ENCODE measurements around the gene RASA3. TPM values are rescaled to one million over a fixed set of nuclear protein-coding genes. Genes with fewer than 3 reads are reported as not detected.

RASA3 gene
- total RNA-seq, 1 experiment from 2014 or later: 18.6 TPM

DNA sequence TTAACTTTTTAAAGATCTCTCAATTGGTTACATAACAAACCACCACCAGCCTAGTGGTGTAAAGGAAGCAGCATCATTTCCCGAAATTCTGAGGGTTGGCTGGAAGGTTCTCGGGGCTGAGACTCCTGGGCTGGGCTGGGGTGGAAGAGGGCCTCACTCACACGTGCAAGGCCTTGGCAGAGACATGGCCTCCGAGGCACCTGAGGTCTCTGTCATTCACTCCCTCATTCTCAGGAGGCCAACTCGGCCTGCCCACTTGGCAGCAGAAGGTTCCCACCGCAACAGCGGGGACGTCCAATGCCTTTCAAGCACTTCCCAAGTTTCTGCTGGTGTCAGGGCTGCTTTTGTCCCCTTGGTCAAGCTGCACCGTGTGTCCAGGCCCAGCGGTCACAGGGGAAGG lies 18.6 kb upstream of the RASA3 start (continued):
- TF ChIP-seq, protein P1, sequence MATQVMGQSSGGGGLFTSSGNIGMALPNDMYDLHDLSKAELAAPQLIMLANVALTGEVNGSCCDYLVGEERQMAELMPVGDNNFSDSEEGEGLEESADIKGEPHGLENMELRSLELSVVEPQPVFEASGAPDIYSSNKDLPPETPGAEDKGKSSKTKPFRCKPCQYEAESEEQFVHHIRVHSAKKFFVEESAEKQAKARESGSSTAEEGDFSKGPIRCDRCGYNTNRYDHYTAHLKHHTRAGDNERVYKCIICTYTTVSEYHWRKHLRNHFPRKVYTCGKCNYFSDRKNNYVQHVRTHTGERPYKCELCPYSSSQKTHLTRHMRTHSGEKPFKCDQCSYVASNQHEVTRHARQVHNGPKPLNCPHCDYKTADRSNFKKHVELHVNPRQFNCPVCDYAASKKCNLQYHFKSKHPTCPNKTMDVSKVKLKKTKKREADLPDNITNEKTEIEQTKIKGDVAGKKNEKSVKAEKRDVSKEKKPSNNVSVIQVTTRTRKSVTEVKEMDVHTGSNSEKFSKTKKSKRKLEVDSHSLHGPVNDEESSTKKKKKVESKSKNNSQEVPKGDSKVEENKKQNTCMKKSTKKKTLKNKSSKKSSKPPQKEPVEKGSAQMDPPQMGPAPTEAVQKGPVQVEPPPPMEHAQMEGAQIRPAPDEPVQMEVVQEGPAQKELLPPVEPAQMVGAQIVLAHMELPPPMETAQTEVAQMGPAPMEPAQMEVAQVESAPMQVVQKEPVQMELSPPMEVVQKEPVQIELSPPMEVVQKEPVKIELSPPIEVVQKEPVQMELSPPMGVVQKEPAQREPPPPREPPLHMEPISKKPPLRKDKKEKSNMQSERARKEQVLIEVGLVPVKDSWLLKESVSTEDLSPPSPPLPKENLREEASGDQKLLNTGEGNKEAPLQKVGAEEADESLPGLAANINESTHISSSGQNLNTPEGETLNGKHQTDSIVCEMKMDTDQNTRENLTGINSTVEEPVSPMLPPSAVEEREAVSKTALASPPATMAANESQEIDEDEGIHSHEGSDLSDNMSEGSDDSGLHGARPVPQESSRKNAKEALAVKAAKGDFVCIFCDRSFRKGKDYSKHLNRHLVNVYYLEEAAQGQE (IDR thresholded peaks at IDR 0.05; ENCODE audit: low read depth): no peak
- TF ChIP-seq, protein P2, sequence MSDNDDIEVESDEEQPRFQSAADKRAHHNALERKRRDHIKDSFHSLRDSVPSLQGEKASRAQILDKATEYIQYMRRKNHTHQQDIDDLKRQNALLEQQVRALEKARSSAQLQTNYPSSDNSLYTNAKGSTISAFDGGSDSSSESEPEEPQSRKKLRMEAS (IDR thresholded peaks at IDR 0.05): no peak
- TF ChIP-seq ZNF274 (IDR thresholded peaks at IDR 0.05; ENCODE audit: low read depth, low read length): no peak
- no peak for TF ChIP-seq POLR2A (IDR thresholded peaks at IDR 0.05; ENCODE audit: borderline replicate concordance, extremely low read depth, insufficient read depth, insufficient read length)
- TF ChIP-seq EZH2 (IDR thresholded peaks at IDR 0.05): no peak
- TF ChIP-seq RAD21 (IDR thresholded peaks at IDR 0.05; ENCODE audit: low read depth): no peak
- TF ChIP-seq EGR1 (IDR thresholded peaks at IDR 0.05; ENCODE audit: low read depth): no peak
- no peak for TF ChIP-seq POLR2AphosphoS5 (IDR thresholded peaks at IDR 0.05; ENCODE audit: low read depth, low read length)
- no peak for TF ChIP-seq YY1 (IDR thresholded peaks at IDR 0.05; ENCODE audit: extremely low read depth, insufficient replicate concordance, low read depth, low read length)
- TF ChIP-seq FOSL1 (IDR thresholded peaks at IDR 0.05; ENCODE audit: low read depth): no peak
- TF ChIP-seq ELF1 (IDR thresholded peaks at IDR 0.05; ENCODE audit: borderline replicate concordance, low read depth): no peak
- TF ChIP-seq, protein P3, sequence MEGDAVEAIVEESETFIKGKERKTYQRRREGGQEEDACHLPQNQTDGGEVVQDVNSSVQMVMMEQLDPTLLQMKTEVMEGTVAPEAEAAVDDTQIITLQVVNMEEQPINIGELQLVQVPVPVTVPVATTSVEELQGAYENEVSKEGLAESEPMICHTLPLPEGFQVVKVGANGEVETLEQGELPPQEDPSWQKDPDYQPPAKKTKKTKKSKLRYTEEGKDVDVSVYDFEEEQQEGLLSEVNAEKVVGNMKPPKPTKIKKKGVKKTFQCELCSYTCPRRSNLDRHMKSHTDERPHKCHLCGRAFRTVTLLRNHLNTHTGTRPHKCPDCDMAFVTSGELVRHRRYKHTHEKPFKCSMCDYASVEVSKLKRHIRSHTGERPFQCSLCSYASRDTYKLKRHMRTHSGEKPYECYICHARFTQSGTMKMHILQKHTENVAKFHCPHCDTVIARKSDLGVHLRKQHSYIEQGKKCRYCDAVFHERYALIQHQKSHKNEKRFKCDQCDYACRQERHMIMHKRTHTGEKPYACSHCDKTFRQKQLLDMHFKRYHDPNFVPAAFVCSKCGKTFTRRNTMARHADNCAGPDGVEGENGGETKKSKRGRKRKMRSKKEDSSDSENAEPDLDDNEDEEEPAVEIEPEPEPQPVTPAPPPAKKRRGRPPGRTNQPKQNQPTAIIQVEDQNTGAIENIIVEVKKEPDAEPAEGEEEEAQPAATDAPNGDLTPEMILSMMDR (IDR thresholded peaks at IDR 0.05 in 2 of 3, conservative IDR thresholded peaks at IDR 0.05 in 1 of 3; ENCODE audit: borderline replicate concordance in 1 of 3, insufficient read depth in 1 of 3, low read depth in 2 of 3, low read length in 2 of 3): no peak
- no peak for TF ChIP-seq JUND (IDR thresholded peaks at IDR 0.05)

Data from HCT116 (cell line).